WTC11 (cell line): ENCODE measurements around the gene ACOXL. TPM values are rescaled to one million over a fixed set of nuclear protein-coding genes. Genes with fewer than 3 reads are reported as not detected.

Source experiments
- ATAC-seq: fragments of 200-7000 bp; cut with Tn5 transposase; 2 replicates; pipeline ENCODE4 v1.10.0; 2021; ENCODE audit warnings: mild to moderate bottlenecking, moderate library complexity
- CTCF ChIA-PET: fragments of 300-600 bp; sonication (Branson Sonifier 250); formaldehyde crosslinking; loops from one replicate; lab custom pipeline; 2021; ENCODE audit warnings: antibody characterized with exemption; lab: Charles Lee
- POLR2A ChIA-PET: fragments of 350-600 bp; sonication (Branson Sonifier 250); formaldehyde crosslinking; loops from one replicate; lab custom pipeline; 2021; ENCODE audit warnings: antibody characterized with exemption; lab: Charles Lee
- DNase-seq: peaks from one replicate; pipeline ENCODE4 v3.0.0; 2021; ENCODE audit warnings: low spot score
- H3K27ac Mint-ChIP-seq: 2 replicates; pipeline ENCODE4 v1.8.0; 2021; ENCODE audit warnings: mixed read lengths
- H3K27me3 Mint-ChIP-seq: 2 replicates; pipeline ENCODE4 v1.8.0; 2021; ENCODE audit warnings: low read depth, mild to moderate bottlenecking, moderate library complexity, mixed read lengths
- H3K36me3 Mint-ChIP-seq: 2 replicates; pipeline ENCODE4 v1.8.0; 2021; ENCODE audit warnings: mixed read lengths
- H3K4me1 Mint-ChIP-seq: 2 replicates; pipeline ENCODE4 v1.8.0; 2022; ENCODE audit warnings: mixed read lengths
- H3K4me3 Mint-ChIP-seq: 2 replicates; pipeline ENCODE4 v1.8.0; 2021; ENCODE audit warnings: mild to moderate bottlenecking, moderate library complexity, mixed read lengths
- H3K9me3 Mint-ChIP-seq: 2 replicates; pipeline ENCODE4 v1.8.0; 2021; ENCODE audit warnings: mixed read lengths
- CBFB ChIP-seq: sonication (generic); formaldehyde crosslinking; IDR thresholded peaks from 2 replicates; pipeline ENCODE4 v1.8.1; 2022; ENCODE audit warnings: mild to moderate bottlenecking, low read depth, missing genetic modification reagents
- CTCF ChIP-seq: fragments of 200-600 bp; IDR thresholded peaks from 2 replicates; pipeline ENCODE4 v1.8.0; 2022; ENCODE audit warnings: antibody characterized with exemption
- E2F1 ChIP-seq: sonication (generic); formaldehyde crosslinking; IDR thresholded peaks from 2 replicates; pipeline ENCODE4 v1.8.0; 2022; ENCODE audit warnings: mild to moderate bottlenecking, missing genetic modification reagents
- ETV6 ChIP-seq: sonication (generic); formaldehyde crosslinking; IDR thresholded peaks from 2 replicates; pipeline ENCODE4 v1.8.1; 2022; ENCODE audit warnings: mild to moderate bottlenecking, missing genetic modification reagents
- FOXP4 ChIP-seq: sonication (generic); formaldehyde crosslinking; IDR thresholded peaks from 2 replicates; pipeline ENCODE4 v1.8.0; 2022; ENCODE audit warnings: mild to moderate bottlenecking, missing genetic modification reagents
- GTF2I ChIP-seq: fragments of 250-450 bp; sonication (Bioruptor Pico); conservative IDR thresholded peaks from 2 replicates; pipeline ENCODE4 v1.4.0; 2021; ENCODE audit warnings: mild to moderate bottlenecking
- PRDM15 ChIP-seq: sonication (generic); formaldehyde crosslinking; IDR thresholded peaks from 2 replicates; pipeline ENCODE4 v1.8.0; 2022; ENCODE audit warnings: missing genetic modification reagents
- SMAD3 ChIP-seq: sonication (generic); formaldehyde crosslinking; IDR thresholded peaks from 2 replicates; pipeline ENCODE4 v1.8.0; 2022; ENCODE audit warnings: missing genetic modification reagents, mild to moderate bottlenecking, borderline replicate concordance
- SMAD4 ChIP-seq: sonication (generic); formaldehyde crosslinking; IDR thresholded peaks from 2 replicates; pipeline ENCODE4 v1.8.0; 2022; ENCODE audit warnings: mild to moderate bottlenecking, missing genetic modification reagents
- TEAD4 ChIP-seq: sonication (generic); formaldehyde crosslinking; IDR thresholded peaks from 2 replicates; pipeline ENCODE4 v1.8.0; 2022; ENCODE audit warnings: mild to moderate bottlenecking, missing genetic modification reagents
- ZNF121 ChIP-seq: sonication (generic); formaldehyde crosslinking; IDR thresholded peaks from 2 replicates; pipeline ENCODE4 v1.8.0; 2023; ENCODE audit warnings: missing genetic modification reagents
- ZNF232 ChIP-seq: sonication (generic); formaldehyde crosslinking; IDR thresholded peaks from 2 replicates; pipeline ENCODE4 v1.8.0; 2022; ENCODE audit warnings: mild to moderate bottlenecking, missing genetic modification reagents
- ZNF263 ChIP-seq: sonication (generic); formaldehyde crosslinking; IDR thresholded peaks from 2 replicates; pipeline ENCODE4 v1.8.1; 2022; ENCODE audit warnings: low read depth, mild to moderate bottlenecking, moderate library complexity, missing genetic modification reagents
- ZSCAN18 ChIP-seq: fragments of 250-450 bp; sonication (Bioruptor Pico); IDR thresholded peaks from 2 replicates; pipeline ENCODE4 v2.1.2; 2022; ENCODE audit warnings: mild to moderate bottlenecking, moderate library complexity
- total RNA-seq: library from RNA; stranded (reverse); gene quantifications from 3 replicates; pipeline ENCODE4 v1.2.3, GENCODE V29; 2021
- TF ChIP-seq, protein P1 (sequence below): fragments of 250-450 bp; sonication (Bioruptor Pico); IDR thresholded peaks from 2 replicates; pipeline ENCODE4 v1.9.0; 2021; ENCODE audit warnings: mild to moderate bottlenecking
- TF ChIP-seq, protein P2 (sequence below): sonication (generic); formaldehyde crosslinking; IDR thresholded peaks from 2 replicates; pipeline ENCODE4 v1.8.0; 2023; ENCODE audit warnings: mild to moderate bottlenecking, missing genetic modification reagents
- TF ChIP-seq, protein P3 (sequence below): sonication (generic); formaldehyde crosslinking; IDR thresholded peaks from 2 replicates; pipeline ENCODE4 v1.8.1; 2022; ENCODE audit warnings: mild to moderate bottlenecking, missing genetic modification reagents, moderate library complexity, borderline replicate concordance
- TF ChIP-seq, protein P4 (sequence below): sonication (generic); formaldehyde crosslinking; IDR thresholded peaks from 2 replicates; pipeline ENCODE4 v1.8.0; 2022; ENCODE audit warnings: mild to moderate bottlenecking, missing genetic modification reagents

ACOXL gene
- total RNA-seq, 1 experiment from 2014 or later = 14.9 TPM

- H3K4me3 Mint-ChIP-seq = no peak overlapping the region
- TF ChIP-seq, protein P1, sequence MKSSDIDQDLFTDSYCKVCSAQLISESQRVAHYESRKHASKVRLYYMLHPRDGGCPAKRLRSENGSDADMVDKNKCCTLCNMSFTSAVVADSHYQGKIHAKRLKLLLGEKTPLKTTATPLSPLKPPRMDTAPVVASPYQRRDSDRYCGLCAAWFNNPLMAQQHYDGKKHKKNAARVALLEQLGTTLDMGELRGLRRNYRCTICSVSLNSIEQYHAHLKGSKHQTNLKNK (CRISPR knock-in tag) = no peak
- no peak for TF ChIP-seq FOXP4 (CRISPR knock-in tag)
- TF ChIP-seq ZNF121 = no peak
- TF ChIP-seq SMAD4 (CRISPR knock-in tag) = no peak
- no peak for TF ChIP-seq TEAD4 (CRISPR knock-in tag)
- TF ChIP-seq ZNF263 (CRISPR knock-in tag) = no peak
- TF ChIP-seq, protein P2, sequence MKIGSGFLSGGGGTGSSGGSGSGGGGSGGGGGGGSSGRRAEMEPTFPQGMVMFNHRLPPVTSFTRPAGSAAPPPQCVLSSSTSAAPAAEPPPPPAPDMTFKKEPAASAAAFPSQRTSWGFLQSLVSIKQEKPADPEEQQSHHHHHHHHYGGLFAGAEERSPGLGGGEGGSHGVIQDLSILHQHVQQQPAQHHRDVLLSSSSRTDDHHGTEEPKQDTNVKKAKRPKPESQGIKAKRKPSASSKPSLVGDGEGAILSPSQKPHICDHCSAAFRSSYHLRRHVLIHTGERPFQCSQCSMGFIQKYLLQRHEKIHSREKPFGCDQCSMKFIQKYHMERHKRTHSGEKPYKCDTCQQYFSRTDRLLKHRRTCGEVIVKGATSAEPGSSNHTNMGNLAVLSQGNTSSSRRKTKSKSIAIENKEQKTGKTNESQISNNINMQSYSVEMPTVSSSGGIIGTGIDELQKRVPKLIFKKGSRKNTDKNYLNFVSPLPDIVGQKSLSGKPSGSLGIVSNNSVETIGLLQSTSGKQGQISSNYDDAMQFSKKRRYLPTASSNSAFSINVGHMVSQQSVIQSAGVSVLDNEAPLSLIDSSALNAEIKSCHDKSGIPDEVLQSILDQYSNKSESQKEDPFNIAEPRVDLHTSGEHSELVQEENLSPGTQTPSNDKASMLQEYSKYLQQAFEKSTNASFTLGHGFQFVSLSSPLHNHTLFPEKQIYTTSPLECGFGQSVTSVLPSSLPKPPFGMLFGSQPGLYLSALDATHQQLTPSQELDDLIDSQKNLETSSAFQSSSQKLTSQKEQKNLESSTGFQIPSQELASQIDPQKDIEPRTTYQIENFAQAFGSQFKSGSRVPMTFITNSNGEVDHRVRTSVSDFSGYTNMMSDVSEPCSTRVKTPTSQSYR (CRISPR knock-in tag) = no peak
- no peak for TF ChIP-seq ZSCAN18
- TF ChIP-seq, protein P3, sequence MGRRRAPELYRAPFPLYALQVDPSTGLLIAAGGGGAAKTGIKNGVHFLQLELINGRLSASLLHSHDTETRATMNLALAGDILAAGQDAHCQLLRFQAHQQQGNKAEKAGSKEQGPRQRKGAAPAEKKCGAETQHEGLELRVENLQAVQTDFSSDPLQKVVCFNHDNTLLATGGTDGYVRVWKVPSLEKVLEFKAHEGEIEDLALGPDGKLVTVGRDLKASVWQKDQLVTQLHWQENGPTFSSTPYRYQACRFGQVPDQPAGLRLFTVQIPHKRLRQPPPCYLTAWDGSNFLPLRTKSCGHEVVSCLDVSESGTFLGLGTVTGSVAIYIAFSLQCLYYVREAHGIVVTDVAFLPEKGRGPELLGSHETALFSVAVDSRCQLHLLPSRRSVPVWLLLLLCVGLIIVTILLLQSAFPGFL (CRISPR knock-in tag) = no peak
- TF ChIP-seq PRDM15 (CRISPR knock-in tag) = no peak
- TF ChIP-seq GTF2I (CRISPR knock-in tag) = no peak
- TF ChIP-seq ETV6 = no peak
- no peak for TF ChIP-seq CBFB (CRISPR knock-in tag)
- TF ChIP-seq E2F1 = no peak
- TF ChIP-seq, protein P4, sequence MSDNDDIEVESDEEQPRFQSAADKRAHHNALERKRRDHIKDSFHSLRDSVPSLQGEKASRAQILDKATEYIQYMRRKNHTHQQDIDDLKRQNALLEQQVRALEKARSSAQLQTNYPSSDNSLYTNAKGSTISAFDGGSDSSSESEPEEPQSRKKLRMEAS (CRISPR knock-in tag) = no peak
- TF ChIP-seq CTCF = no peak
- no peak for TF ChIP-seq SMAD3 (CRISPR knock-in tag)
- TF ChIP-seq ZNF232 = no peak
Observed at GRCh38 chr2:110978756-110979470, 246.5 kb downstream of the ACOXL start.

More at GRCh38 chr2:110978756-110979470, 246.5 kb downstream of the ACOXL start:
- ATAC-seq (no peak), DNase-seq (no peak)
- no peak overlapping the region; the same call in 1 of the 2 replicates for H3K27ac Mint-ChIP-seq
- no peaks in the 10 kb centered on the region for H3K36me3 Mint-ChIP-seq
- ChIA-PET CTCF (no interaction called here), POLR2A (no interaction called here)
- H3K9me3 Mint-ChIP-seq = 0 out of 2 replicates have a peak, but pooled peaks cover 4% of the 10 kb centered on the region
- peaks cover 15% of the 10 kb centered on the region for H3K4me1 Mint-ChIP-seq
- H3K27me3 Mint-ChIP-seq = no peaks in the 10 kb centered on the region
